Measurements from ENCODE around the gene LLGL1.

GRCh38 chr17:18238299-18238698, 12.9 kb downstream of the LLGL1 start:
- TF ChIP-seq CTCF (IDR thresholded peaks at IDR 0.05 in 8 of 11, conservative IDR thresholded peaks at IDR 0.05 in 3 of 11) (no peak), POLR2A (IDR thresholded peaks at IDR 0.05) (no peak)
